Endometrial microvascular endothelial cells (primary cell): ENCODE data around the gene GSC. TPM values are rescaled to one million over a fixed set of nuclear protein-coding genes. Genes with fewer than 3 reads are reported as not detected.
"Not testable (repeated sequence)": the region's sequence is repeated elsewhere in the genome, so short reads cannot be mapped to it uniquely, and the experiment has no call there.

ENCODE experiments used
- in situ Hi-C: cut with HindIII; loops from 2 replicates; pipeline ENCODE4 v1.10.0; 2017; ENCODE audit warnings: low sequenced_read_pairs, low pct_unique_long_range_greater_than_20kb; ENCODE audit errors: inconsistent ontology term
- total RNA-seq: library from RNA; depleted of rRNA; stranded (reverse); fragments of >200 nt; gene quantifications from one replicate; pipeline ENCODE4 v1.2.3, GENCODE V29; 2015; ENCODE audit errors: inconsistent ontology term

Gene GSC
- total RNA-seq, 1 donor from 2014 or later: not detected

GRCh38 chr14:94750371-94750770 is 19.5 kb downstream of the GSC start:
- in situ Hi-C loops: no loop called here

- in situ Hi-C loops: no loop called here
Measured at GRCh38 chr14:94748667-94749347, 21.1 kb downstream of the GSC start.

- in situ Hi-C loops: no loop called here
Measured at GRCh38 chr14:94747739-94748138, 22.2 kb downstream of the GSC start.

GRCh38 chr14:94747153-94747552 is 22.8 kb downstream of the GSC start:
- in situ Hi-C loops: not testable (repeated sequence)

- in situ Hi-C loops: no loop called here
Measured at GRCh38 chr14:94746131-94746530, 23.8 kb downstream of the GSC start.

- in situ Hi-C loops: no loop called here
Measured at GRCh38 chr14:94738751-94739150, 31.2 kb downstream of the GSC start.

GRCh38 chr14:94738097-94738496 is 31.8 kb downstream of the GSC start:
- in situ Hi-C loops: no loop called here

GRCh38 chr14:94728950-94729349 is 41.0 kb downstream of the GSC start:
- in situ Hi-C loops: no loop called here

- in situ Hi-C loops: not testable (repeated sequence)
Measured at GRCh38 chr14:94728440-94728839, 41.5 kb downstream of the GSC start.

- in situ Hi-C loops: not testable (repeated sequence)
Measured at GRCh38 chr14:94726649-94727048, 43.3 kb downstream of the GSC start.

- in situ Hi-C loops: no loop called here
Measured at GRCh38 chr14:94724993-94725392, 44.9 kb downstream of the GSC start.

- in situ Hi-C loops: no loop called here
Measured at GRCh38 chr14:94722397-94722796, 47.5 kb downstream of the GSC start.

Other genes starting within 250 kb of the GSC start
- not detected for gene SERPINA4, start 208.7 kb downstream of the GSC start, total RNA-seq
- gene SERPINA5, start 188.7 kb downstream of the GSC start, total RNA-seq: 0.09 TPM
- gene SERPINA3, start 157.7 kb downstream of the GSC start, total RNA-seq: not detected